IMR-90 (cell line): ENCODE data around the gene LRRC66.

ENCODE experiments used
- CEBPB ChIP-seq: IDR thresholded peaks from 2 replicates; pipeline ENCODE4 v1.6.1; 2012; ENCODE audit warnings: low read depth, low read length, improper control_type of control experiment
- FOS ChIP-seq: fragments of 150-350 bp; IDR thresholded peaks from 2 replicates; pipeline ENCODE4 v1.6.1; 2016; ENCODE audit warnings: low read depth, low read length
- MAZ ChIP-seq: IDR thresholded peaks from 2 replicates; pipeline ENCODE4 v1.6.1; 2012; ENCODE audit warnings: low read depth, mild to moderate bottlenecking, low read length, improper control_type of control experiment, moderate library complexity, borderline replicate concordance
- MXI1 ChIP-seq: IDR thresholded peaks from 2 replicates; pipeline ENCODE4 v1.6.1; 2012; ENCODE audit warnings: low read depth, mild to moderate bottlenecking, low read length, moderate library complexity, borderline replicate concordance
- POLR2A ChIP-seq: IDR thresholded peaks from 2 replicates; pipeline ENCODE4 v1.6.1; 2012; ENCODE audit warnings: mild to moderate bottlenecking, low read depth, low read length
- RCOR1 ChIP-seq: IDR thresholded peaks from 2 replicates; pipeline ENCODE4 v1.6.1; 2012; ENCODE audit warnings: mild to moderate bottlenecking, low read length, improper control_type of control experiment; ENCODE audit not compliant: insufficient replicate concordance
- TF ChIP-seq, protein P1 (sequence below): conservative IDR thresholded peaks from 2 replicates; pipeline ENCODE4 v1.5.1; 2012; ENCODE audit warnings: mild to moderate bottlenecking, low read depth, low read length, improper control_type of control experiment
- TF ChIP-seq, protein P2 (sequence below): fragments of 150-350 bp; IDR thresholded peaks from 2 replicates; pipeline ENCODE4 v1.6.1; 2016; ENCODE audit warnings: low read depth, mild to moderate bottlenecking, low read length, moderate library complexity, borderline replicate concordance

DNA sequence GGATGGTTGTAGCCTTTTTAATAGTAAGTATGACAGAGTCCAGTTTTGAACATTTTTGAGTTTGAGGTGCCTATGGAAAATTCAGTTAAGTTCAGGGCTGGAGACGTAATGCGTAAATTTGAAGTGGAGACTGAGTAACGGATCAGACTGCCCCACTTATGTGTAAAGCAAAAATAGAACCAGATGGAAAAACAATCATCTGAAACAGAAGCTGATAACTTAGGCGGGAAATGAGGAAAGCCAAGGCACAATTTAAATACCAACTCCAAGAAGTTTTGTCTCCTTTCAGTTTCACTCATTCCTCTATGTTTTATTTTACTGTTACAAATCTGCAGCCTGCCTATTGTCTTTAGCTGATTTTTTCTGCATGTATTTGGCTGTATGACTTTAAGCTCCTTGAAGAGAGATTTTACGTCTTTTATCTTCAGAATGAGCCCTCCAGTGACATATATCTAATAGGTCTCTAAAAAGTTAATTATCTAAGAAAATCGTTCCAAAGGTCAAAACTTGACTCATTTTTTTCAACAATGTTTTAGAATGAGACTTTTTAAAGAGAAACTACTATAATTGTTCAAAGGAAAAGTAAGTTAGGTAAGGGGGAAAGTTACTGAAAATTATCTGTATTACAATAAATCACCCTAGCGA lies 16.8 kb upstream of the LRRC66 start:
- no peak for TF ChIP-seq FOS
- TF ChIP-seq POLR2A = no peak
- TF ChIP-seq MAZ = no peak
- TF ChIP-seq, protein P1, sequence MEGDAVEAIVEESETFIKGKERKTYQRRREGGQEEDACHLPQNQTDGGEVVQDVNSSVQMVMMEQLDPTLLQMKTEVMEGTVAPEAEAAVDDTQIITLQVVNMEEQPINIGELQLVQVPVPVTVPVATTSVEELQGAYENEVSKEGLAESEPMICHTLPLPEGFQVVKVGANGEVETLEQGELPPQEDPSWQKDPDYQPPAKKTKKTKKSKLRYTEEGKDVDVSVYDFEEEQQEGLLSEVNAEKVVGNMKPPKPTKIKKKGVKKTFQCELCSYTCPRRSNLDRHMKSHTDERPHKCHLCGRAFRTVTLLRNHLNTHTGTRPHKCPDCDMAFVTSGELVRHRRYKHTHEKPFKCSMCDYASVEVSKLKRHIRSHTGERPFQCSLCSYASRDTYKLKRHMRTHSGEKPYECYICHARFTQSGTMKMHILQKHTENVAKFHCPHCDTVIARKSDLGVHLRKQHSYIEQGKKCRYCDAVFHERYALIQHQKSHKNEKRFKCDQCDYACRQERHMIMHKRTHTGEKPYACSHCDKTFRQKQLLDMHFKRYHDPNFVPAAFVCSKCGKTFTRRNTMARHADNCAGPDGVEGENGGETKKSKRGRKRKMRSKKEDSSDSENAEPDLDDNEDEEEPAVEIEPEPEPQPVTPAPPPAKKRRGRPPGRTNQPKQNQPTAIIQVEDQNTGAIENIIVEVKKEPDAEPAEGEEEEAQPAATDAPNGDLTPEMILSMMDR = no peak
- TF ChIP-seq, protein P2, sequence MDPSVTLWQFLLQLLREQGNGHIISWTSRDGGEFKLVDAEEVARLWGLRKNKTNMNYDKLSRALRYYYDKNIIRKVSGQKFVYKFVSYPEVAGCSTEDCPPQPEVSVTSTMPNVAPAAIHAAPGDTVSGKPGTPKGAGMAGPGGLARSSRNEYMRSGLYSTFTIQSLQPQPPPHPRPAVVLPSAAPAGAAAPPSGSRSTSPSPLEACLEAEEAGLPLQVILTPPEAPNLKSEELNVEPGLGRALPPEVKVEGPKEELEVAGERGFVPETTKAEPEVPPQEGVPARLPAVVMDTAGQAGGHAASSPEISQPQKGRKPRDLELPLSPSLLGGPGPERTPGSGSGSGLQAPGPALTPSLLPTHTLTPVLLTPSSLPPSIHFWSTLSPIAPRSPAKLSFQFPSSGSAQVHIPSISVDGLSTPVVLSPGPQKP = no peak
- no peak for TF ChIP-seq RCOR1
- no peak for TF ChIP-seq MXI1
- no peak for TF ChIP-seq CEBPB
